IPS-18c (cell line): Measurements from ENCODE around the gene SH2D4B.

Experiments
- H3K4me3 ChIP-seq: 2 replicates; pipeline ENCODE4 v1.7.0; 2013; ENCODE audit warnings: low read depth, mild to moderate bottlenecking, low read length, moderate library complexity; ENCODE audit not compliant: insufficient read depth
- H3K9me3 ChIP-seq: one replicate; pipeline ENCODE4 v1.6.1; 2013; ENCODE audit warnings: mild to moderate bottlenecking, low read length, moderate library complexity; ENCODE audit not compliant: control insufficient read depth, insufficient read depth

Gene SH2D4B

DNA sequence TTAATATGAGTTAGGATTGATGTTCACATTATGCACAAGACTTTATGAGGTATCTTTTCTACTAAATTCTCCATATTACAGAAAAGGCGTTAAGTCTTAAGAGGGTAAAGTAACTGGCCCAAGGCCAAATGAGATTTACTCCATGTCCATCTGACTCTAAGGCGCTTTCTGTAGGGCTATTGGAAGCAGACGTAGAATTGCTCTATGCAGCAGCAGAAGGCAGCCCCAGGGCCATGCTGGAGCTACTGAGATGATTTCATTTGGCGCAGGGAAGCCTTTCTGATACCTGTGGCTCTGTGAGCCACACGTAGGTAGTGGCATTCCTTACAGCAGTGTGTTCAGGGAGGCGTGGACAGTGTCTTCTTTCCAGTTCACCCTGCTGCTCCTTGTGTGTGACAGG, 133.1 kb downstream of the SH2D4B start:
- Histone ChIP-seq H3K4me3 (no peak overlapping the region), H3K9me3 (no peaks in the 10 kb centered on the region)

DNA sequence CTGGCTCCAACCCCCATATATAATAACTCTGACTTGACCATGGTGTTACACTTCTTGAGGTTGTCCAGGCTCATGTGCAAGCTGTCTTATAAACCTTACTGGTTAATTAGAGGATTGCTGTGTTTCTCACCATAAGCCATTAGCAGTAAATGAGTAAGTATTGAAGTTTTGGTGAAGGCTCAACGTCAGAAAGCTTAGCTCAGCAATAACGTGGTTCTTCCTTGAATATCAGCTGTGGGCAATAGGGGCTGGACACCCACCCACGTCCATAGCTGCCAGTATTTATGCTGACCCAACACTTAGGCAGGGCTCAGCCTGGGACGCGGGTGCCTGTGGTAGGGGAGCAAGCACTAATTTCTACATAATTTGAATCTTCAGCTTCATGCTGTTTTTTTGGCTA, 134.1 kb downstream of the SH2D4B start:
- no peaks in the 10 kb centered on the region for H3K9me3 ChIP-seq
- no peak overlapping the region for H3K4me3 ChIP-seq

DNA sequence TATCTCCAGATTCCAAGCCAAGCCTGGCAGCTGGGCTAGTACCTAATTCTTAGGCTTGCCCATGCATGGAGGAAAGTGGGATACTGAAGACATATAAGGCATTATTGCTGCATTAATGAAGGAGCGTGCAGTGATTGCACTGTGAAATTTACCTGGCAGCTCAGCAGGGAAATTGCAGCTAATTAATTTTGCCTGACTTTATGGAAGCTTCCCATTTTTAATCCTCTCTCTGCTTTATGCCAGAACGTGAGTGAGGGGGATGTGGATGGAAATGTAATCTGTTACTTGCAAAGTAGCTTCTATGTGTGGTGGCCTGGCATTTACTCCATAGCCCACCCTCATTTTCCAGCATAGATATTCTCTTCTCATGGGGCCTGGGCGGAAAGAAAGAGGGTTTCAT, 134.9 kb downstream of the SH2D4B start:
- no peak overlapping the region for H3K4me3 ChIP-seq

DNA sequence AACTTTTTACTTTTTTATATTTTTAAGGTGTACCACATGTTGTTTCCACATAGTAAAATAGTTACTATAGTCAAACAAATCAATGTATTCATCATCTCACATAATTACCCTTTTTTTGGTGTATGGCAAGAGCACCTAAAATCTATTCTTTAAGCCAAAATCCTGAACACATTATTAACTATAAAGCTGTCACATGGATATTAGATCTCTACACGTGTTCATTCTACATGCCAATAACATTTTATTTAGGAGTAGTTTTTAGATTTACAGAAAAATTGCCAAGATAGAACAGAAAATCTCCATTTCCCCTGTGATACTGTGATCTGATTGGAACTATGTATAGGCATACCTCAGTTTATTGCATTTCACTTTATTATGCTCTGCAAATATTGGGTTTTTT, 137.1 kb downstream of the SH2D4B start:
- Histone ChIP-seq H3K4me3 (no peak overlapping the region), H3K9me3 (no peaks in the 10 kb centered on the region)

More for the DNA sequence above, 134.9 kb downstream of the SH2D4B start:
- H3K9me3 ChIP-seq: no peaks in the 10 kb centered on the region

DNA sequence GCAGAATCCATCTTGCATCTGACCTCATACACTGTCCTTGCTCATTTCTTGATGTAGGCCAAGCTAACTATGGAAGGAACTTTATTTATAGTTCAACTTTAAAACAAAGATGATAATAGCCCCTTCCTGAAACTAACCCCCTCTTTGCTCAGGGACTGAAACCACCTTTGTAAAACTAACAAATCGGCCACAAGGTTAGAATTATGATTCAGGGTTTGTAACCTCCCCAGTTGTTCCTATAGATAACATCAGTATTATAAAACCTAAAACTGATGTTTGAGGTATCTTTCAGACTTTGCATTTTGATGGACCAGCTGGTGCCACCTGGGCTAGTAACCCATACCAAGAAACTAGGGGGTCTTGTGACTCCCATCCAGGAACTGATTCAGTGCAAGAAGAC, 143.4 kb downstream of the SH2D4B start:
- H3K4me3 ChIP-seq: no peak overlapping the region
- H3K9me3 ChIP-seq: no peaks in the 10 kb centered on the region

DNA sequence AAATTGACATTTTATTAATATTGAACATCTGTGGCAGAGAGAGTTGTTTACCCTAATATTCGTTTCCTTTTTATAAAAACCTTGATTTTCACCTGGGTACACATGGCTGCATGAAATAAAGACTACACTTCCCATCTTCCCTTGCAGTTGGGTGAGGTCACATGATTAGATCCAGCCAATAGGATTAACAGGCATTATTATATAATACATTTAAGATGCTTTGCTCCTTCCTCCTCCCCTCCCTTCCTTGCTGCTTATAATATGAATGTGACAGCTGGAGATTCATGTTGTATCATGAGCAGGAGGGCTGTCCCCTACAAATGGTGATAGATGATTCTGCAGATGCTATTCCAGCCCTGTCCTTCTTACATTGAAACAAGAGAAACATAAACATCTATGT, 146.6 kb downstream of the SH2D4B start:
- H3K9me3 ChIP-seq: no peaks in the 10 kb centered on the region

DNA sequence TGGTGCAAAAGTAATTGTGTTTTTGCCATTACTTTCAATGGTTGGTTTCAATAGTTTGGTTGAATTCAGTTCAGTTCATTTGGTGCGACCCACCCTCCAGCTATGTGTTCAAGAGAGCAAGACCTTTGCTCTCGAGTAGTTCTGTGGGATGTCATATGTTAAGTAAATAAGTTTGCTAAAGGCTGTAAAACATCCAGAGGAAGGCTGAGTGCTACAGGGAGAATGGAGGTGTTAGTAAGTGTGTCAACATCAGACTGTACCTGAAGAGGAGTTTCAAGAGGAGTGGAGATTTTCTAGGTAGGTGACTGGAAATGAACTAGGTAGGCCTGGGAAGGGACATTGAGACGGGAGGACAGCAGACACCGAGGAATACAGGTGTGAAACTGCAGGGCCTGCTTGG, 147.7 kb downstream of the SH2D4B start:
- H3K9me3 ChIP-seq: no peaks in the 10 kb centered on the region
- no peak overlapping the region for H3K4me3 ChIP-seq

More for the DNA sequence above, 146.6 kb downstream of the SH2D4B start:
- H3K4me3 ChIP-seq: no peak overlapping the region

DNA sequence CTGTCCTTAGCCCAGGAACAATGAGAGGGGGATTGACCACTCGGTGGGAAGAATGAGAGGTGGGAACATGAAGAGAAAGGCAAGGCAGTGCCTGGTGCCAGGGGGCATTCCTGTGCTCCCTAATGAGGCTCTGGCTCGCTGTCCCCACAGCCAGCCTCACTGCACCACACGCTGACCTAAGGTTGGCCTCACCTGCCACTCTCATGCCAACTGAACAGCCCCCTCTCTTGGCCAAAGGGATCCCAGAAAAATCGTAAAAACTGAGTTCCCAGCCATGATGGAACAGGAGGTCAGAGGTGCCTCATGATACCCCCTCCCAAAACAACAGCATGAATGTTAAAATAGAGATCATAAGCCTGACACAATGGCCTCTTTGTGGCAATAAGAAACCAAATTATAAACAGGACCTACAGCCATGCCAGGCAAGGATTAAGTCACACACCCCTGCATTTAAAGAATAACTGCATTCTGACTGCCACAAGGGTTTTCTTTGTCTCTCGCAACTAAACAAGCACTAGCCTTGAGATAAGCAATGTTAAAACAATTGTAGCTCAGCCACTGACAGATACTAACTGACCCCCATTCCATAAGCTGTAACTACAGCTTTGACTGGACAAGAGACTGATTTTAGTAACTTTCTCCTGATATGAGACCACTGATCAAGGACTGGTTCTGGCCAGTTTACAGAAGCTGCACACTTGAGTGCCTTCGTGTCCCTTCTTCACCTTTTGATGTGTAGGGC, 149.2 kb downstream of the SH2D4B start:
- no peaks in the 10 kb centered on the region for H3K9me3 ChIP-seq
- no peak overlapping the region for H3K4me3 ChIP-seq

DNA sequence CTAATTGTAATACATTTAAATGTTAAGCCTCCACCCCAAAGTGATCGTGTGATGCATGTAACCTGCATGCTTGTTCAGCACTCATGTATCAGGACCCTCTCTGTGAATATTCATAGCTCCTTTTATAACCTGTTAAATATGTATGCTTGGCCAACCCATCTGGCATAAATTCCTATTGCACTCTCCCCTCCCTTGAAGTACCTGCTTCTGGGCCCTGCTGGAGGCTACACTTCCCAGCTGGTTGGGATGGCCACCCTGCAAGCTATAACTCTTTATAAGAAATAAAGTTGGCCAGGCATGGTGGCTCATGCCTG, 149.7 kb downstream of the SH2D4B start:
- no peaks in the 10 kb centered on the region for H3K9me3 ChIP-seq

DNA sequence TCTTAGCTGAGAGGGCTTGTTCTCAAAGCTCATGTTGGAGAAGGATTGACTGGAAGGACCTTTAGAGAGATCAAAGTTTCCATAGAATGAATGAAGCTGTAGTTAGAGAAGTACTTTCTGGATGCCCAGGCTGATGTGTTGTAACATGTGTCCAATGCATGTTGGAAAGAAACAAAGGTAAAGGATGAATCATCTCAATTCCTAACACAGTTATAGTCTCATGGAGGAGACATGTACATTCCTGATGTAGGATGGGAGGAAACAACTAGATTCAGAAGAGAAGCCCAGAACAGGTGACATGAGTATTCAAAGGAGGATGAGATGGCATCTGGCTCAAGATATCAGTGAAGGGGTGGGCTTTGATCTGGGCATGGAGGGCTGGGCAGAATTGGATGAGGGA, 152.7 kb downstream of the SH2D4B start:
- Histone ChIP-seq H3K9me3 (no peaks in the 10 kb centered on the region), H3K4me3 (no peak overlapping the region)

More for the DNA sequence above, 149.7 kb downstream of the SH2D4B start:
- H3K4me3 ChIP-seq: no peak overlapping the region

DNA sequence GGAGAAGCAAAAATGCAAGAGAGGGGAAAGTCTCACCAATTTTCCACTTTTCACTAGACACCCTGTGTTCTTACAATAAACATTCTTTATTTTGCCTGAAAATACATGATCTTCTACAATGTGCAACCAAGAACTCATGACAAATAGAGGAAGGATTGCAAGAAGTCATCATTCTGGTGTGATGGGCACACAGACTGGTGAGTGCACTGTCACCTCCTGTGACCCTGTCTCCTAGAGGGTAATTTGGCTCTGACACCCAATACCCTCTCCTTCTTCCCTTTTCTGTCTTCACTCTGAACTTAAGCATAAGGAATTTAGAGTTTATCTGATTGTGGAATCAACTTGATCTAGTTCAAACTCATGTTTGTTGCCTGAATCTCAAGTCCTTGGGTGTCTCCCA, 153.7 kb downstream of the SH2D4B start:
- H3K9me3 ChIP-seq: no peaks in the 10 kb centered on the region
- no peak overlapping the region for H3K4me3 ChIP-seq

DNA sequence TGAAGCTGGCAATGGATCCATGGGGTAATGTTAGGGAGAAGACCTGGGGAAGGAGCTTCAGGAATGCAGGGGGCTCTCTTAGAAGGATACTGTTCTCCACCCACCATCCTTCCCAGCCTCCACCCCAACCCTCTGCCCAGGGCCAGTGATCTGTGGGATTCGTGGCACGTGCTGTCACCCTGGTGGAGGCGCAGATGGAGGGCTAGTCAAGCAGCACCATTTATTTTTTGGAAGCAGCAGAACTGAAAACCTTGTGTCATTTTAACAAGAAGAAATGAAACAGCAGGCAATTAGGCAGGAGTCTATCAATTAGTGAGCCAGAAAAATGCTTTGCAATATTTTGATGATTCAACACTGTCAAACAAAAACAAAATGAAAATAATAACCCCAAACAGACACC, 155.9 kb downstream of the SH2D4B start:
- Histone ChIP-seq H3K9me3 (no peaks in the 10 kb centered on the region), H3K4me3 (no peak overlapping the region)

DNA sequence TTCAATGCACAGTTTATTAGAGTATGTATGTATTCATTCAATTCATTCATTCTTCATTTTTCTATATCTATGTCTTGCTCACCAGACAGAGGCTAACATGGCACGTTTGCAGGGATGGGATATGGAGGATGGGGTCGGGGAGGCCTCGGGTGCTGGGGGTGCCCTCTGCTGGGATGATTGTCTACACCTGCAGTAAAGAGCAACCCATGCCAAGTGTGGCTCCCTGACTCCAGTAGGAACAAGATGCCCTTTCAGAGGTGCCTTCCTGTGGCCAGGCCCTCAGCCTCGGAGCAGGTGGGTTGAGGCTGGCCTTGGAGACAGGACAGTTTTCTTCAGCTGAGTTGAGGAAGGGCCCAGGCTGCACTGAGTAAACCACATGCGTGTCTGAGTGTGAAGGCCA, 157.2 kb downstream of the SH2D4B start:
- Histone ChIP-seq H3K4me3 (no peak overlapping the region), H3K9me3 (no peaks in the 10 kb centered on the region)
